IPS-18a (cell line): ENCODE results near the gene STK10.

ENCODE experiments used
- H3K27ac ChIP-seq: one replicate; pipeline ENCODE4 v1.5.1; 2013; ENCODE audit warnings: low read length
- H3K27me3 ChIP-seq: one replicate; pipeline ENCODE4 v1.6.1; 2013; ENCODE audit warnings: mild to moderate bottlenecking, low read length; ENCODE audit not compliant: control insufficient read depth, insufficient read depth
- H3K36me3 ChIP-seq: one replicate; pipeline ENCODE4 v1.6.1; 2013; ENCODE audit warnings: low read depth, low read length; ENCODE audit not compliant: control insufficient read depth
- H3K4me1 ChIP-seq: one replicate; pipeline ENCODE4 v1.6.1; 2013; ENCODE audit warnings: low read depth, low read length; ENCODE audit not compliant: control insufficient read depth
- H3K4me3 ChIP-seq: one replicate; pipeline ENCODE4 v1.5.1; 2013; ENCODE audit warnings: low read length
- H3K9ac ChIP-seq: one replicate; pipeline ENCODE4 v1.6.1; 2013; ENCODE audit warnings: mild to moderate bottlenecking, low read length, moderate library complexity
- H3K9me3 ChIP-seq: one replicate; pipeline ENCODE4 v1.6.1; 2013; ENCODE audit warnings: low read depth, low read length; ENCODE audit not compliant: control insufficient read depth

The STK10 gene

DNA sequence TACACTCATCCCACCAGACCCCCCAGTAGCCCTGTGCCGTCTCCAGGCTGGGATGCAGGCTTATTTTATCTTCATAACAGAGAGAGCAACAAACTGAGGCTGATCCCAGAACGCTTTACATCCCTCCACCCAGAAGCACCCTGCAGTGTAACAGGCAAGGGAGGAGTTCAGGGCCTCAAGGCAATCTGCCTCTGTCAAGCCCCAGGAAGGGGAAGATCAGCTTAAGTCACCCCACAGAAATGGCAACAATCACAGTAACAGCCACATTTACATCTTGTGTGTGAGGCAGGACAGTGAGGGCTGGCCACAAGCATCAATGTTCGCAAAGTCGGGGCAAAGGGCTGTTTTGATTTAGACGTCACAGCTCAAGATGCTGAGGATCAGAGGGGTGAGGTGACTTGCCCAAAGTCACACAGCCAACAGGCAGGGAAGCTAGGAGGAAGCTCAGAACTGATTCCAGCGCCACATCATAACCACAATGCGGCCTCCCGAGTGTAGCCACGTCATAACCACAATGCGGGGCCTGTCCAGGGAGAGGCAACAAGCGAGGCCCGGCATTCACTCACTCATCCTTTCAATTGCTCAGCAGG is 14.4 kb downstream of the STK10 start:
- Histone ChIP-seq H3K9ac (no peak overlapping the region), H3K4me1 (peaks cover 5% of the 10 kb centered on the region), H3K4me3 (no peak overlapping the region), H3K36me3 (no peaks in the 10 kb centered on the region), H3K27ac (no peak overlapping the region), H3K9me3 (no peaks in the 10 kb centered on the region), H3K27me3 (no peaks in the 10 kb centered on the region)

DNA sequence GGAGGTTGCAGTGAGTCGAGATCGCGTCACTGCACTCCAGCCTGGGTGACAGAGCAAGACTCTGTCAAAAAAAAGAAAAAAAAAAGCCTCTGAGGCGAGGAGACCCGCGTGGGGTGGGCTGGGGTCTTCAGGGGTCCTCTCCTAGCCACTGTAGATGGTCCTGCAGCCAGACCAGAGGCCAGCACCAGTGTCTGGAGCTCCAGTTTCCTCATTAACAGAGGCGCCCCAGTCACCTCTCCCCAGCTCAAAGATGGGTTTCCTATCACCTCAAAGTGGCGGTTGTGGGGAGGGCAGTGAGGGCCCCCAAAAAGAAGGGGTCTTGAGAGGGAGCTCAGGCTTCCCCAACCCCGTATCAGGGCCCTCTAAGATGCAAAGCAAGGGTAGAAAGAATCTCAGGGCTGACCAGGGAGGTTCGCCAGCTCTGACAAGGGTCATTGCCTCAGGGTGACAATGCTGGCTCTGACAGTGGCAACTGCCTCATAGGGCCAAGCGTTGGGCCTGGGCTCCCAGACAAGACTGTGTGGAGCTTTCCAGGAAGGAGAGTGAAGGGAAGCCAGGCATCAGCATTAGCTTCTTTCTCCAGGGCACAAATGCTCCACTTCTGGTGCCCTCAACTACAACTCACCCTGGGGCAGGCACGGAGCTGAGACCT is 15.0 kb downstream of the STK10 start:
- H3K27ac ChIP-seq = no peak overlapping the region
- H3K9me3 ChIP-seq = no peaks in the 10 kb centered on the region

DNA sequence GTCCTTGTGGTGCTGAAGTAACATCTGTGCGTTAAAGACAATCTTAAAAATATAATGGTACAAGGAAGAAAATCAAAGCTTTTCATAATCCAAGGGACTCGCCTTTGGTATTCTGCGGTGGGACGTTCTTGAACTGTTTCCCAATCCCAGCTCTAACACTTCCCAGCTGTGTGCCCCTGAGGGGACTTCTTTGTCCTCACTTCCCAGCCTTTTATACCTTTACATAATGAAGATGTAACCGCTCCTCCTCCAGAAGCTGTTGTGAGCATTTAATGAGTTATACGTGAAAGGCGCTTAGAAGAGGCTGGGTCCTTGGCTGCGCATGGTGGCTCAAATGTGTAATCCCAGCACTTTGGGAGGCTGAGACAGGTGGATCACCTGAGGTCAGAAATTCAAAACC is 16.9 kb downstream of the STK10 start:
- no peaks in the 10 kb centered on the region for H3K9me3 ChIP-seq

More for the DNA sequence above, 15.0 kb downstream of the STK10 start:
- Histone ChIP-seq H3K4me3 (no peak overlapping the region), H3K4me1 (no peaks in the 10 kb centered on the region), H3K27me3 (no peaks in the 10 kb centered on the region), H3K9ac (no peak overlapping the region), H3K36me3 (no peaks in the 10 kb centered on the region)

DNA sequence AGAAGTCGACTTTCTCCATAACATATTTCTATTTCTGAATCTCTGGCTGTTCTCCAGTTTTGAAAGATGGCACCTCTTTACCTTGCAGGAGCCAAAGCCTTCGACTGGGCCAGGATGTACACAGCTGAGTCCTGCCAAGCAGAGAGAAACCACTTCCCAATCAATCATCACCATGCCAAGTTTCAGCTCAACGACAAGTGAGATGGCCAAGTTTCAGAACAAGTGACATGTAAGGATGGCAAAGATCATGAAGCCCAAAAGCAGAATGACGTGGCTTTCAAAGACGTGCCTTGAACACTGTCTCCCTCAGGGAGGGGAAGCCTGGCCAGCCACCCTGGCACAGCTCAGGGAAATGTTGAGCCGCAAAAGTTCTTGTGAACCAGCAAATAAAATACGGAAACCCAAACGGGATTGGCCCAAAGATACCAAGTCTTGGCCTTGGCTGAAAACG is 17.7 kb downstream of the STK10 start:
- Histone ChIP-seq H3K27ac (no peak overlapping the region), H3K4me1 (no peaks in the 10 kb centered on the region), H3K36me3 (no peaks in the 10 kb centered on the region), H3K4me3 (no peak overlapping the region), H3K9me3 (no peaks in the 10 kb centered on the region), H3K27me3 (no peaks in the 10 kb centered on the region), H3K9ac (no peak overlapping the region)

More for the DNA sequence above, 16.9 kb downstream of the STK10 start:
- H3K36me3 ChIP-seq = no peaks in the 10 kb centered on the region
- no peak overlapping the region for H3K9ac ChIP-seq
- no peaks in the 10 kb centered on the region for H3K4me1 ChIP-seq
- H3K27ac ChIP-seq = no peak overlapping the region
- H3K27me3 ChIP-seq = no peaks in the 10 kb centered on the region
- no peak overlapping the region for H3K4me3 ChIP-seq

DNA sequence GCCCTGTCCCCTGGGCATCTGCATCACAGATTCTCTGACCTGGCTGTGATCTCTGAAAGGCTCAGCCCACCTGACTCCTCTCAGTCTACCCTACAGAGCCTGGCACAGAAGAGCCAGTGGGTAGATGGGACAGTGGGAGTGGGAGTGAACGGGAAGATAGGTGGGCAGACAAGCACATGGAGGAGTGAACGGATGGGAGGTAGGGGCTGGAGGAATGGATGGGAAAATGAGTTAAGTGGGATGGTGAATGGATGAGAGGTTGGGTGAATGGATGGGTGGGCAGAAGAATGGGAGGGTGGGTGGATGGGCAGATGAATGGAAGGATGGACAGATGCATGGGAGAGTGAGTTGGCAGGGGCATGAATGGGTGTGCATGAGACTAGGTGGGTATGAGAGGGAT is 18.8 kb downstream of the STK10 start:
- Histone ChIP-seq H3K27me3 (no peaks in the 10 kb centered on the region), H3K9ac (no peak overlapping the region), H3K9me3 (no peaks in the 10 kb centered on the region), H3K4me3 (no peak overlapping the region), H3K4me1 (no peaks in the 10 kb centered on the region), H3K36me3 (no peaks in the 10 kb centered on the region), H3K27ac (no peak overlapping the region)

DNA sequence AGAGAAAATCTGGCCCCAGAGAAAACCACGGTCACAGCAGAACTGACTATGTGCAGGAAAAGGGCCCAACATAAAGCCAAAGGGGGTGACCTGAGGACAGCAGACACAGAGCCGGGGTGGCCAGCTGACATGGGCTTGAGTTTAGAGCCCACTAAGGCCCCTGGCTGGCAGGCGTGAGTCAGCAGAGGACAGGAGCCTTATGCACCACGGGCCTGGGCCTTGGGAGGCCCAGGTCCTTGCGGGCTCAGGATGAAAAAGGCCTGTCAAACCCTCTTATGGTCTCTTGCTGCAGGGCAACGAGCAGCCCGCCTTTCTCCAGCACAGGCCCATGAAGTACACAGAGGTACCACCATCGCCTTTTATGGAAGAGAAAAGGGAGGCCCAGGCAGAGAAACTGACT is 19.7 kb downstream of the STK10 start:
- Histone ChIP-seq H3K36me3 (no peaks in the 10 kb centered on the region), H3K4me3 (no peak overlapping the region), H3K27ac (no peak overlapping the region), H3K27me3 (no peaks in the 10 kb centered on the region), H3K9ac (no peak overlapping the region), H3K9me3 (no peaks in the 10 kb centered on the region), H3K4me1 (no peaks in the 10 kb centered on the region)

DNA sequence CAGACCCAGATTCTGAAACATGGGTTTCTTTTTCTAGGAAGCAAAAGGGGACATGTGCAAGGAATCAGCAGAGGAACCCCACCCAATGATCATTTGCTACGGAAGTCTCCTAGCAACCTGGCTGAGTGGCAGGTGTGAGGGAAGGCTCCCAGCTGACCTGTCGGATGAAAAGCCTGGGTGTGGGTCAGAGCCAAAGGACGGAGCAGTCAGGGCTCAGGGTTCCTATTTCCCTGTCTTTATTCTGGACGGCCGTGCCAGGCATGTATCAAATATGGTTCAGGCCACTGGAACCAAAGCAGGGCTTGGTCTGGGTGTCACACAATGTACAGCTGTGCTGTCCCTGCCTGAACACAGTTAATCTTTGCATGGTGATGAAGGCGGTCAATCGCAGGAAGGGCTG is 20.1 kb downstream of the STK10 start:
- H3K4me3 ChIP-seq = no peak overlapping the region
- H3K27me3 ChIP-seq = no peaks in the 10 kb centered on the region
- no peaks in the 10 kb centered on the region for H3K9me3 ChIP-seq
- H3K4me1 ChIP-seq = no peaks in the 10 kb centered on the region
- no peak overlapping the region for H3K27ac ChIP-seq
- no peak overlapping the region for H3K9ac ChIP-seq
- no peaks in the 10 kb centered on the region for H3K36me3 ChIP-seq

DNA sequence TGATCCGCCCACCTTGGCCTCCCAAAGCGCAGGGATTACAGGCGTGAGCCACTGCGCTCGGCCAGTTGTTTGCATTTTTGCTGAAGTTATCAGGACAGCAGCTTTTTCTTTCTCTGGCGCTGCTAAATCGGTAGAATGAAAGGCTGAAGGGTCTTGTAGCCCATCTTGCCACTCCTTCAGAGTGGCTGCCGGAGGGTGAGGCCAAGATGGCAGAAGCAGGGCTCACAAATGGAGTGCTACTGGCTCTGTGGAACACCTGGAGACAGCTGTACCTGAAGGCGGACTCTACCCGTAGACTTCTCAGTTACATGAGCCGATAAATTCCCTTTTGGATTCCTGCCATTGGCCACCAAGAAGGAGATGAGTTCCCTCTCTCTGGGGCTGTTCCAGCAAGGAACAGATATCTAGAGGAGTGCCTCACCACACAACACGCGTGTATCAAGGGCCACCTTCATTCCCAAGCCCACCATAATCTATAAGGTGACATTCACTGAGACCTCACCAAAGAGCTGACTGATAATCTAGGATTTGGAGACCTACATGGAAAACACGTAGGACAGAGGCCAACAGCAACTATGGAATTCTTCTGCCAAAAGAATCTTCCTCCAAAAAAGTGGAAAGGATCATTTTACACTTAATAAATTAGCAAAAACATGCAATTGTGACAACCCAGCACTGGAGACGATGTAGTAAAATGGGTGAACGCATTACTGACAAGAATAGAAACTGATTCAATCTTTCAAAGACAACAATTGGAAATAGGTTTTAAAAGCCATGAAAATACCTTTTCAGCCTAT is 21.8 kb downstream of the STK10 start:
- Histone ChIP-seq H3K27ac (no peak overlapping the region), H3K4me1 (no peaks in the 10 kb centered on the region), H3K4me3 (no peak overlapping the region), H3K9me3 (no peaks in the 10 kb centered on the region), H3K36me3 (no peaks in the 10 kb centered on the region), H3K27me3 (no peaks in the 10 kb centered on the region), H3K9ac (no peak overlapping the region)

DNA sequence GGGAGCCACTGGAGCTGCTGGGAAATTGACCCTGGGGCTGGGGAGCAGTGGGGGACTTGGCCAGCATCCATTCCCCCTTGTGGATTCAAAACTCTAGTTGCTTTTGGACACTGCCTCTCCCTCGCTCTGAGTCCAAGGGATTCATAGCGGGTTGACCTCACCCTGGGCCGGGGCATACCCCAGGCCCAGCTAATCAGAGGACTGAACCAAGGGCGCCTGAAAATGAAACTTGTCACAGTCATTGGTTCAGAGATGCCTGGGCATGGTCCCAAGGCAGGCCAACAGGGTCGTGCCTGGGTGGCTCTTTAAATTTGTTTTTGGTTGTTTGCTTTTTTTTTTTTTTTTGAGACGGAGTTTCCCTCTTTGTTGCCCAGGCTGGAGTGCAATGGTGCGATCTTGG is 22.6 kb downstream of the STK10 start:
- H3K4me1 ChIP-seq = no peaks in the 10 kb centered on the region
- no peaks in the 10 kb centered on the region for H3K9me3 ChIP-seq
- H3K27ac ChIP-seq = no peak overlapping the region
- H3K9ac ChIP-seq = no peak overlapping the region
- no peaks in the 10 kb centered on the region for H3K27me3 ChIP-seq
- H3K4me3 ChIP-seq = no peak overlapping the region
- no peaks in the 10 kb centered on the region for H3K36me3 ChIP-seq

DNA sequence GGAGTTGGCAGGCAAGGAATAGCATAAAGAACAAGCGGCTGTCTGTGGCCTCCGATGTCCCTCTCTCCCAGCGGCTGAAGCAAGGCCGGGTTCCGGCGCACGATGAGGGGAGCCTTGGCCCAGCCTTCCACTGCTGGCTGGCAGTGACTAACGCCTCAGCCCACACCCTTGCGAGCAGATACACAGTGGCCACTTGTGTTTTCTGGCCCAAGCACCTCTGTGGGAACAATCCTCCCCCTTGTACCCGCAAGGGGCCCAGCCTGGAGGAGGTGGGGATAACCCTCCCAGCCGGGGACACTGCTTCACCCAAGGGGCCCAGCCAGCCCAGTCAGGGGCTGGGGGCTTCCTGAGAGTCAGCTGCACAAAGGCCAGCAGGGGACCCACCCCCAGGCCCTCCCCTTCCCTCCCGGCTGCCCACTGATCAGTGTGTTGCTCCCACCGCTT is 23.2 kb downstream of the STK10 start:
- H3K9ac ChIP-seq = no peak overlapping the region
- H3K27ac ChIP-seq = no peak overlapping the region
- no peaks in the 10 kb centered on the region for H3K9me3 ChIP-seq
- no peaks in the 10 kb centered on the region for H3K36me3 ChIP-seq
- H3K4me1 ChIP-seq = no peaks in the 10 kb centered on the region
- H3K27me3 ChIP-seq = no peaks in the 10 kb centered on the region
- H3K4me3 ChIP-seq = no peak overlapping the region

DNA sequence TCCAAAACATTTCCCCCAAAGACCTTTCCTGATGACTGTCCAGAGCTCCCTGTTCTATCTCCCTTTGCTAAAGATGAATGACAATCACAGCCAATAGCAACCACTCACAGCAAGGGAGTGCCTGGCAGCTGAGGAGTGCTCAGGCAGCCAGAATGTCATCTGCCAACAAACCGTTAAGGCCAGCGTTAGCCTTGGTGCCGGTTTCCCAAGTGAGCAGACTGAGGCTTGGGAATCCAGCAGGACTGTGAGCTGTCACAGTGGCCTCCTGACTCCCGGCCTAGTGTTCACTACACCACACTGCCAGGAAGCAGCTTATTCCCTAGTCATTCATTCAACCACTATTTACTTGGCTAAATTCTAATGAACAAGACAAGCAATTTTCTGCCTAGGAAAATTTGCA is 24.7 kb downstream of the STK10 start:
- H3K27ac ChIP-seq = no peak overlapping the region

More for the DNA sequence above, 24.7 kb downstream of the STK10 start:
- Histone ChIP-seq H3K27me3 (no peaks in the 10 kb centered on the region), H3K4me1 (no peaks in the 10 kb centered on the region), H3K4me3 (no peak overlapping the region), H3K36me3 (no peaks in the 10 kb centered on the region), H3K9ac (no peak overlapping the region), H3K9me3 (no peaks in the 10 kb centered on the region)
